ENCODE results near the gene ALOX15B.
"Not testable (repeated sequence)": the region's sequence is repeated elsewhere in the genome, so short reads cannot be mapped to it uniquely, and the experiment has no call there.

ALOX15B gene

GRCh38 chr17:8014558-8014850 is 24.4 kb upstream of the ALOX15B start:
- no peak for DNase-seq

GRCh38 chr17:8015236-8015956 is 23.5 kb upstream of the ALOX15B start:
- no peak for DNase-seq

GRCh38 chr17:8015957-8016631 is 22.8 kb upstream of the ALOX15B start:
- DNase-seq: no peak

- DNase-seq: peak; percentile 56 to 65
These were observed 22.0 kb upstream of the ALOX15B start for GRCh38 chr17:8016632-8017424.

- DNase-seq: no peak
These were observed 20.4 kb upstream of the ALOX15B start for GRCh38 chr17:8018436-8018835.

GRCh38 chr17:8019166-8019565 is 19.7 kb upstream of the ALOX15B start:
- DNase-seq: no peak

- peak in 1 of 2 donors; percentile 58 for DNase-seq
These were observed 18.9 kb upstream of the ALOX15B start for GRCh38 chr17:8019665-8020650.

GRCh38 chr17:8020776-8021564 is 17.9 kb upstream of the ALOX15B start:
- DNase-seq: no peak

- no peak for DNase-seq
These were observed 17.1 kb upstream of the ALOX15B start for GRCh38 chr17:8021565-8022359.

GRCh38 chr17:8022360-8023003 is 16.4 kb upstream of the ALOX15B start:
- no peak for DNase-seq

- not testable (repeated sequence) for DNase-seq
These were observed 14.7 kb upstream of the ALOX15B start for GRCh38 chr17:8024161-8024560.

GRCh38 chr17:8025176-8025911 is 13.5 kb upstream of the ALOX15B start:
- no peak for DNase-seq

GRCh38 chr17:8029121-8029520 is 9.7 kb upstream of the ALOX15B start:
- no peak for DNase-seq

- DNase-seq: no peak
These were observed 7.6 kb upstream of the ALOX15B start for GRCh38 chr17:8031261-8031661.

- no peak for DNase-seq
These were observed 6.9 kb upstream of the ALOX15B start for GRCh38 chr17:8031950-8032349.

- DNase-seq: no peak
These were observed 6.4 kb upstream of the ALOX15B start for GRCh38 chr17:8032442-8032841.

- no peak for DNase-seq
These were observed 831 bp downstream of the ALOX15B start for GRCh38 chr17:8039611-8040168.

GRCh38 chr17:8041249-8041928 is 2.5 kb downstream of the ALOX15B start:
- peak; percentile 49 to 54 for DNase-seq

- no peak for DNase-seq
These were observed 3.1 kb downstream of the ALOX15B start for GRCh38 chr17:8041979-8042378.

All from CD4-positive, alpha-beta T cell treated with Interleukin-4 for 1 hour (primary cell).